ENCODE data around the gene TPM4. TPM values are rescaled to one million over a fixed set of nuclear protein-coding genes. Genes with fewer than 3 reads are reported as not detected.

The TPM4 gene
- total and polyA plus RNA-seq, 2 of the 13 experiments (the other 11 are each of a cell fraction or from before 2014, with no cell fraction given), result 180 to 188 TPM

DNA sequence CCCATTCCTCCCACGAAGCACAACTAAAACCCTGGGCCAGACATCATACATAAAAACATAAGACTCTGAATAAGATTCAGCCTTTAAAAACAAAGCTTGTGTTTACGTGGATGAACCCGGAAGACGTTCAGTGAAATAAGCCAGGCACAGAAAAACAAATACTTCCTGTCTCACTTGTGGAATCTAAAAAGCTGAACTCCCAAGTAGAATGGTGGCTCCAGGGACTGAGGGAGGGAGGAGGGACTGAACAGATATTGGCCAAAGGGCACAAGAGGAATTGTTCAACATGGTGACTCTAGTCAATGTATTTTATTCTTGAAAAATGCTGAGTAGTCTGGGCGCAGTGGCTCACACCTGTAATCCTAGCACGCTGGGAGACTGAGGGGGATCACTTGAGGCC is 35.7 kb upstream of the TPM4 start:
- Histone ChIP-seq H2AFZ (ENCODE audit: low read length) (peak overlapping the region; percentile 32), H3K36me3 (replicated peaks in 1 of 2; ENCODE audit: control insufficient read depth in 1 of 2, insufficient read depth in 2 of 2, low read length in 2 of 2) (no peaks in the 10 kb centered on the region), H3K9ac (ENCODE audit: insufficient read depth, low read depth, low read length) (no peak overlapping the region), H3K9me3 (ENCODE audit: low read length) (no peaks in the 10 kb centered on the region), H3K79me2 (ENCODE audit: insufficient read depth, low read length) (no peaks in the 10 kb centered on the region), H3K27me3 (ENCODE audit: control insufficient read depth in 1 of 2, insufficient read depth in 2 of 2, low read length in 2 of 2) (peaks cover 0 to 13% of the 10 kb centered on the region in 2 experiments; a peak in 3 of 5 replicates), H3K27ac (ENCODE audit: extremely low read length, insufficient read depth, low read length) (no peak overlapping the region), H3K4me3 (replicated peaks in 1 of 3; ENCODE audit: insufficient read depth in 1 of 3, low read depth in 2 of 3, low read length in 3 of 3) (peak overlapping the region in 1 of 3 experiments; percentile 17; a peak in 1 of 6 replicates), H4K20me1 (ENCODE audit: insufficient read depth, low read length) (no peaks in the 10 kb centered on the region), H3K4me2 (ENCODE audit: low read depth, low read length) (peak overlapping the region; percentile 35; the same call in 1 of the 2 replicates), H3K4me1 (ENCODE audit: insufficient read depth, low read length) (peaks cover 17% of the 10 kb centered on the region)
- intact Hi-C loops (cut with micrococcal nuclease; ENCODE audit: unreplicated experiment), result loop anchor here (1.0 kb wide), 1 partner anchor 142 kb away; no protein-coding TSS in a partner anchor
- in situ Hi-C loops (cut with HindIII; ENCODE audit: extremely low pct_ligation_motif_present, low pct_unique_long_range_greater_than_20kb), result loop anchor here (5.0 to 25.0 kb wide), 2 partner anchors 142 to 347 kb away; no protein-coding TSS in a partner anchor
- FAIRE-seq (peak; percentile 56), DNase-seq (ENCODE audit: low spot score) (peak; percentile 49), ATAC-seq (no peak)
- ChIA-PET POLR2A (no interaction called here), CTCF (ENCODE audit: low intra/inter-chr PET ratio, low total read pairs) (interaction anchor here (1.3 to 2.4 kb wide), 2 partner anchors 142 to 145 kb away, joined by 6 to 40 read pairs; partner anchors contain the start of gene FAM32A)
- 21% methylated on average over 6 of the region's 6 CpGs for WGBS (ENCODE audit: low lambda C conversion rate)
- no TSS peak for BruUV-seq (replicated peaks)
- 0 out of 2 replicates have a peak, but pooled peaks have one; percentile 21 for TF ChIP-seq SAP130 (CRISPR knock-in tag; IDR thresholded peaks at IDR 0.05; ENCODE audit: low read depth)
- TF ChIP-seq ZNF24 (IDR thresholded peaks at IDR 0.05), result no peak
- TF ChIP-seq PPARG (CRISPR knock-in tag; conservative IDR thresholded peaks at IDR 0.05), result peak; percentile 71
- 0 out of 2 replicates have a peak, but pooled peaks have one; percentile 11 for TF ChIP-seq ZNF644 (CRISPR knock-in tag; IDR thresholded peaks at IDR 0.05; ENCODE audit: low read depth)
- peak; percentile 93 for TF ChIP-seq NR2C2 (CRISPR knock-in tag; IDR thresholded peaks at IDR 0.05; ENCODE audit: borderline replicate concordance)
- TF ChIP-seq FOXP1 (IDR thresholded peaks at IDR 0.05), result no peak
- TF ChIP-seq FOXP1 (CRISPR knock-in tag; IDR thresholded peaks at IDR 0.05), result no peak
- TF ChIP-seq ELF1 (CRISPR knock-in tag; IDR thresholded peaks at IDR 0.05), result peak; percentile 39; the same call in 1 of the 2 replicates
- TF ChIP-seq KAT8 (CRISPR knock-in tag; IDR thresholded peaks at IDR 0.05), result 0 out of 2 replicates have a peak, but pooled peaks have one; percentile 43
- TF ChIP-seq GABPA (IDR thresholded peaks at IDR 0.05; ENCODE audit: low read depth, low read length), result no peak
- peak; percentile 89 for TF ChIP-seq GABPA (CRISPR knock-in tag; IDR thresholded peaks at IDR 0.05; ENCODE audit: low read depth)
- 0 out of 2 replicates have a peak, but pooled peaks have one; percentile 12 for TF ChIP-seq GATAD2A (CRISPR knock-in tag; IDR thresholded peaks at IDR 0.05)
- peak; percentile 61 for TF ChIP-seq GABPB1 (CRISPR knock-in tag; IDR thresholded peaks at IDR 0.05)
- TF ChIP-seq ZFP37 (CRISPR knock-in tag; IDR thresholded peaks at IDR 0.05; ENCODE audit: borderline replicate concordance), result no peak
- TF ChIP-seq TBX3 (IDR thresholded peaks at IDR 0.05; ENCODE audit: borderline replicate concordance), result no peak
- TF ChIP-seq, protein P1, sequence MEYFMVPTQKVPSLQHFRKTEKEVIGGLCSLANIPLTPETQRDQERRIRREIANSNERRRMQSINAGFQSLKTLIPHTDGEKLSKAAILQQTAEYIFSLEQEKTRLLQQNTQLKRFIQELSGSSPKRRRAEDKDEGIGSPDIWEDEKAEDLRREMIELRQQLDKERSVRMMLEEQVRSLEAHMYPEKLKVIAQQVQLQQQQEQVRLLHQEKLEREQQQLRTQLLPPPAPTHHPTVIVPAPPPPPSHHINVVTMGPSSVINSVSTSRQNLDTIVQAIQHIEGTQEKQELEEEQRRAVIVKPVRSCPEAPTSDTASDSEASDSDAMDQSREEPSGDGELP (IDR thresholded peaks at IDR 0.05; ENCODE audit: borderline replicate concordance, low read depth), result peak; percentile 44; the same call in 1 of the 2 replicates
- TF ChIP-seq ZNF678 (CRISPR knock-in tag; IDR thresholded peaks at IDR 0.05), result no peak
- no peak for TF ChIP-seq ATF3 (CRISPR knock-in tag; IDR thresholded peaks at IDR 0.05)
- no peak for TF ChIP-seq SMAD1 (CRISPR knock-in tag; IDR thresholded peaks at IDR 0.05; ENCODE audit: borderline replicate concordance, low read depth)
- no peak for TF ChIP-seq PHF8 (CRISPR knock-in tag; IDR thresholded peaks at IDR 0.05)
- TF ChIP-seq ZNF263 (CRISPR knock-in tag; IDR thresholded peaks at IDR 0.05), result peak; percentile 66; the same call in 1 of the 2 replicates
- TF ChIP-seq HIVEP1 (CRISPR knock-in tag; IDR thresholded peaks at IDR 0.05), result no peak
- no peak for TF ChIP-seq SMAD9 (CRISPR knock-in tag; IDR thresholded peaks at IDR 0.05)
- peak; percentile 58 for TF ChIP-seq ELF3 (CRISPR knock-in tag; IDR thresholded peaks at IDR 0.05)
- peak; percentile 17; the same call in 1 of the 2 replicates for TF ChIP-seq RXRB (CRISPR knock-in tag; IDR thresholded peaks at IDR 0.05; ENCODE audit: borderline replicate concordance)
- no peak for TF ChIP-seq ZNF292 (CRISPR knock-in tag; IDR thresholded peaks at IDR 0.05; ENCODE audit: borderline replicate concordance, low read depth)
- TF ChIP-seq, protein P2, sequence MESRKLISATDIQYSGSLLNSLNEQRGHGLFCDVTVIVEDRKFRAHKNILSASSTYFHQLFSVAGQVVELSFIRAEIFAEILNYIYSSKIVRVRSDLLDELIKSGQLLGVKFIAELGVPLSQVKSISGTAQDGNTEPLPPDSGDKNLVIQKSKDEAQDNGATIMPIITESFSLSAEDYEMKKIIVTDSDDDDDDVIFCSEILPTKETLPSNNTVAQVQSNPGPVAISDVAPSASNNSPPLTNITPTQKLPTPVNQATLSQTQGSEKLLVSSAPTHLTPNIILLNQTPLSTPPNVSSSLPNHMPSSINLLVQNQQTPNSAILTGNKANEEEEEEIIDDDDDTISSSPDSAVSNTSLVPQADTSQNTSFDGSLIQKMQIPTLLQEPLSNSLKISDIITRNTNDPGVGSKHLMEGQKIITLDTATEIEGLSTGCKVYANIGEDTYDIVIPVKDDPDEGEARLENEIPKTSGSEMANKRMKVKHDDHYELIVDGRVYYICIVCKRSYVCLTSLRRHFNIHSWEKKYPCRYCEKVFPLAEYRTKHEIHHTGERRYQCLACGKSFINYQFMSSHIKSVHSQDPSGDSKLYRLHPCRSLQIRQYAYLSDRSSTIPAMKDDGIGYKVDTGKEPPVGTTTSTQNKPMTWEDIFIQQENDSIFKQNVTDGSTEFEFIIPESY (CRISPR knock-in tag; IDR thresholded peaks at IDR 0.05), result no peak

Data from HepG2 (cell line).